Prostate gland (tissue), 2 donors: ENCODE results near the gene C9orf152.

Experiments used
- CTCF ChIP-seq, 4 experiments: fragments of 200-600 bp in 2 of 4; fragments of 450-650 bp in 2 of 4; sonication (generic) in 2 of 4; IDR thresholded peaks; 1 replicate in 3 of 4; 2 replicates in 1 of 4; pipeline ENCODE4 v1.5.1; 2016 to 2019; ENCODE audit warnings: antibody characterized with exemption in 4 of 4, mild to moderate bottlenecking in 2 of 4, moderate library complexity in 2 of 4
- POLR2A ChIP-seq: fragments of 450-650 bp; IDR thresholded peaks from one replicate; pipeline ENCODE4 v1.6.1; 2016; ENCODE audit warnings: antibody characterized with exemption, mild to moderate bottlenecking
- POLR2AphosphoS5 ChIP-seq: sonication (generic); formaldehyde crosslinking; IDR thresholded peaks from one replicate; pipeline ENCODE4 v1.6.1; 2017; ENCODE audit warnings: antibody characterized with exemption

- TF ChIP-seq POLR2AphosphoS5 (no peak), POLR2A (no peak), CTCF (IDR thresholded peaks at IDR 0.05) (no peak)
These were observed 40.4 kb upstream of the C9orf152 start for GRCh38 chr9:110248361-110248760.
